ENCODE data around the gene ETFA.

ETFA gene

DNA sequence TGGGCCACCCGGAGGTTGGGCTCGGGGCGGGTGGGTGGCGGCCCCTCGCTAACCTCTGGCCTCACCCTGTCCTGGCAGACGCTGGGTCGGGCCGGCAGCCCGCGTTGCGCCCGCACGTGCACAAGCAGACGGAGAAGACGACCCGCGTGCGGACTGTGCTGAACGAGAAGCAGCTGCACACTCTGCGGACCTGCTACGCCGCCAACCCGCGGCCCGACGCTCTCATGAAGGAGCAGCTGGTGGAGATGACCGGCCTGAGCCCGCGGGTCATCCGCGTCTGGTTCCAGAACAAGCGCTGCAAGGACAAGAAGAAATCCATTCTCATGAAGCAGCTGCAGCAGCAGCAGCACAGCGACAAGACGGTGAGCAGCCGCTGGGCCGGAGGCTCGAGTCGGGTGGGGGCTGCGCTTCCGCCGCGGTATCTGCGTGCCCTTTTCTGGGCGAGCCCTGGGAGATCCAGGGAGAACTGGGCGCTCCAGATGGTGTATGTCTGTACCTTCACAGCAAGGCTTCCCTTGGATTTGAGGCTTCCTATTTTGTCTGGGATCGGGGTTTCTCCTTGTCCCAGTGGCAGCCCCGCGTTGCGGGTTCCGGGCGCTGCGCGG, 29.0 kb upstream of the ETFA start:
- DNase-seq = no peak

DNA sequence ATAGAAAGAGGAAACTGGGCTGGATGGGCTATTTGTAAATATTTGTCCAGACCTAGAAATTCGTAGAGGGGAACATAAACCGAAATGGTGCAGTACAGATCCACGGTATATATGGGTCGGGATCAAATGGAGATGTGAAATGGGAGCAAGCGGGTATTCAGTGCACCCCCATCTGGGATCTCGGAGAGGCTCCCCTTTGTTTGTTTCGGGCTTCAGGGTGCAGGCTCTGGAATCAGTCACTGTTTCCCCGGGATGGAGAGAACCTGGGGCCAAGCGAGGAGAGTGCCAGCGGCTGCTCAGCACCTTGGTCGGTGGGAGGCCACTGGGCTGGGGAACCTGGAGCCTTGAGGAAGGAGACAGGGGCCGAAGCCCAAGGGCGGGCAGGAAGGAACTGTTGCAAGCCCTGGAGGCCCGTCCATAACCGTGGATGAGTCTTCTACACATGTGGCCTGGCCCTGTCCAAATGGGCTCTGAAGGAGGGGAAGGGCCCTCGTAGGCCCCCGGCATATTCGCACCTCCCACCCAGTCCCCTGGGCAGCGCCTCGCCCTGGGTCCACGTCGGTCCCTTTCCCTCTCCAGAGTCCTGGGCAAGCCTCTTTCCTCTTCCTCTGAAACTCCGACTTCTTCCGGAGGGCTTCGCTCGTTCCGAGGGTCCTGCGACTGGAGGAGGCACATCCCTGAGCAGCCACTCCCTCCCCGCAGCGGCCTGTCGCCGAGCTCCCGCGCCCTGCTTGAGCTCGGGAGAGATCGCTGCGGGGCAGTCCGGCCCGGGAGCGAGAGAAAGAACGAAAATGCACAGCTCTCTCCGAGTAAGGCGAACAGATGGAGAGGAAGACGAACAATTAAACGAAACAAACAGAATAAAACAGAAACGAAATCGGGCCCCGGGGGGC, 28.3 kb upstream of the ETFA start:
- no peak for DNase-seq

- DNase-seq = no peak
Measured at GRCh38 chr15:76338486-76339304, 27.4 kb upstream of the ETFA start.

- no peak for DNase-seq
Measured at GRCh38 chr15:76337696-76338485, 26.6 kb upstream of the ETFA start.

- DNase-seq = no peak
Measured at GRCh38 chr15:76337059-76337695, 25.9 kb upstream of the ETFA start.

GRCh38 chr15:76336254-76337058, 25.2 kb upstream of the ETFA start, which contains the start of gene ISL2:
Gene ISL2, plus strand, starts transcription at chr15:76336773. Its CDS starts 111 bp downstream, at chr15:76336884.
- peak in 1 of 4 experiments; percentile 23 for DNase-seq

GRCh38 chr15:76335307-76336253, 24.3 kb upstream of the ETFA start:
- DNase-seq = no peak

DNA sequence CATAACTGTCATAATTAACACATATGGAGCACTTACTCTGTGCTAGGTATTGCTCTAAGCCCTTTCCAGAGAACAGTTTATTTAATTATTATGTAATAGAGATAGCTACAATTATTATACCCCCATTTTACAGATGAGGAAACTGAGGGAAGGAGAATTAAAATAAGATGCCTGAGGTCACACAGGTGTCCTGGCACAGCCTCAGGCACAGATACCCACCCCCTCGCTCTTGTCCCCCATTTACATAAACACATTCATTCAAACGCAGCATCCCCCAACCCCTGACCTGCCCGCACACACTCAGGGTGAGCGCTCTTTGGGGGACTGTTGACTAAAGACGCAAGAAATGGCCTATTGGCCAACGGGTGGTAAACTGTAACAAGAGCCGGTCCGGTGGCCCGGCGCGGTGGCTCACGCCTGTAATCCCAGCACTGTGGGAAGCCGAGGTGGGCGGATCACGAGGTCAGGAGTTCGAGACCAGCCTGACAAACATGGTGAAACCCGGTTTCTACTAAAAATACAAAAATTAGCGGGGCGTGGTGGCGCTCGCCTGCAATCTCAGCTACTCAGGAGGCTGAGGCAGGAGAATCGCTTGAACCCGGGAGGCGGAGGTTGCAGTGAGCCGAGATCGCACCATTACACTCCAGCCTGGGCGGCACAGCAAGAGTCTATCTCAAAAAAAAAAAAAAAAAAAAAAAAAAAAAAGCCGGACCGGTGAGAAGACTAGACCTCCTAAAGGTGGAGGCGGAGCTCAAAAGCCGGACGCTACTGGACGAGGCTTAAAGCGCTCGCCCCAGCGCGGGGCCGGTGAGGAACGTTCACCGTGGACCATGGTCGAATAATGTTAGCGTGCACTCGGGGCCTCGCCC, 23.4 kb upstream of the ETFA start:
- no peak for DNase-seq

DNA sequence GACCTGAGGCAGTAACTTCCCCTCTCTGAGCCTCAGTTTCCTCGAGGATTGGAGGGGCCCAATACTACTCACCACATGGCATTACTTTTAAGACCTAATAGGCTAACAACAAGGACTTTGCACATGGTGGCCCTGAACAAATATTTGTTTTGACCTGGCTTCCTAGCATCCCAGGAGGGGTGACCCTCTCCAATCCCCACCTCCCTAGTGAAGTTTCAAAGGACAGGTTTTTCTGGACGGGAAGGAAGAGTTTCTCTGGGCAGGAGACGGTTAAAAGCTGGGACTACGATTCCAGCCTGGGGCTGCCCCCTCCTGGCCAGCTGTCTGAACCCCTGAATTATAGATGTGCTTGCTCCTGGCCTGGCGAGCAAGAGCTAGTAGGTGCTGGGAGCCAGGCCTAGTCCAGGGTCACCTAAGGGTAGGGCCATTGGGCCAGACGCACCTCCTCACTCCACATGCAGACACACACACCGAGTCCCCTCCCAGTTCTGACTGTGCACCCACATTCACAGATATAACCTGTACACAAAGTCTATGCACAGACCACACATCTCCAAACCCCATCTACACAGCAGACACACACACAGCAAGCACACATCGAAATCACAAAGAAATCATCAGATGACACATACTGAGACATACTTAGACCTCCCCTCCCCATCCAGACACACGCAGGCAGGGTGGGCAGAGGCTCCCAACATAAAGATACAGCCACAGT, 22.6 kb upstream of the ETFA start:
- no peak for DNase-seq

- no peak for DNase-seq
Measured at GRCh38 chr15:76333309-76333708, 22.0 kb upstream of the ETFA start.

DNA sequence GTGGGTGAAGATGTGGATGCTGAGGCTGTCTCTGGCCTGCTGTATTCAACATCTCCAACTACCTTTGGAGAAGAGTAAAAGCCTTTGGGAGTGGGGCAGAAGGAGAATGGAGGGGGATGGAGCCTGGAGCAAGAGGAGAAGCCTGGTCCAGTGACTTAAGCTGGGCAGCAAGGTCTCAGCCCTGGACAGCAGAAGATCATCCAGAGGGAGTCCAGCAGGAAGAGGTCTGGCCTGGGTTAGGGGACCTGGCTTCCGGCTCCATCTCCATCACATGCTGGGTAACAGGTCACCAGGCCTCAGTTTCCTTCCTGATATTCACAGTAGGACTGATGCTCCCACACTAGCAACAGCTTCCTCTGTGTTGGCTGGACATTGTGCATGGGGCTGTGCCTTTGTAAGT, 21.5 kb upstream of the ETFA start:
- DNase-seq = no peak

- no peak for DNase-seq
Measured at GRCh38 chr15:76330080-76330680, 18.9 kb upstream of the ETFA start.

- DNase-seq = no peak
Measured at GRCh38 chr15:76328958-76329357, 17.7 kb upstream of the ETFA start.

DNA sequence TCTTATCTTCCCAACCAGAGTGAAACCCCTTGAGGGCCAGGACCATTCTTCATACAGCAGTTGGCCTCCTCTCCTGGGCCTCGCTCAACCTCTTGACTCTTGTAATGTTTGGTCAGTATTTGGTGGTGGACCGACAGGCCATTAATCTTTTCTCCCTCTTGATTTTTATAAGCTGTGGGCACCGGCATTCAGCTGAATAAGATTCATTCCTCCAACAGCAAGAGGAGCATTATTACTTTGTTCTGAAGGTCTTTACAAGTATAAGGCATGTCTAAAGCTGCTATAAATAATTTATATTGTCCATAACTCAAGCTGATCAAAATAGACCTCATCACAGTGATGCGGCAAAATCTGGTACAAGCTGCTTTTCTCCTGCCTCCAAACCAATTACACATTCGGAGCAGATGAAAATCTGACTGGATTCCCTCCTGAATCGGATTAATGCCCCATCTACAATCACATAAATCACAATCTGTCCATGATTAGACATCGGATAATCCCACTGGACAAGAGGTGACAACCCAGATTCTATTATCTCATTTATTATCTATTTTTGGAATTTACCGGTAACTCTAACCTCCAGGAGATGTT, 16.9 kb upstream of the ETFA start:
- DNase-seq = no peak

GRCh38 chr15:76327191-76328105, 16.2 kb upstream of the ETFA start:
- no peak for DNase-seq

GRCh38 chr15:76325704-76326103, 14.4 kb upstream of the ETFA start:
- no peak for DNase-seq

All from activated CD4-positive, CD25-positive, alpha-beta regulatory T cell (primary cell).